NCI-H446 treated with DMSO at 0.1 percent for 48 hours (cell line): ENCODE data around the gene ZDHHC11B.
"Not testable (repeated sequence)": the region's sequence is repeated elsewhere in the genome, so short reads cannot be mapped to it uniquely, and the experiment has no call there.

Experiments used
- DNase-seq: peaks from one replicate; lab custom pipeline; 2025; lab: John Stamatoyannopoulos, UW

ZDHHC11B gene

DNA sequence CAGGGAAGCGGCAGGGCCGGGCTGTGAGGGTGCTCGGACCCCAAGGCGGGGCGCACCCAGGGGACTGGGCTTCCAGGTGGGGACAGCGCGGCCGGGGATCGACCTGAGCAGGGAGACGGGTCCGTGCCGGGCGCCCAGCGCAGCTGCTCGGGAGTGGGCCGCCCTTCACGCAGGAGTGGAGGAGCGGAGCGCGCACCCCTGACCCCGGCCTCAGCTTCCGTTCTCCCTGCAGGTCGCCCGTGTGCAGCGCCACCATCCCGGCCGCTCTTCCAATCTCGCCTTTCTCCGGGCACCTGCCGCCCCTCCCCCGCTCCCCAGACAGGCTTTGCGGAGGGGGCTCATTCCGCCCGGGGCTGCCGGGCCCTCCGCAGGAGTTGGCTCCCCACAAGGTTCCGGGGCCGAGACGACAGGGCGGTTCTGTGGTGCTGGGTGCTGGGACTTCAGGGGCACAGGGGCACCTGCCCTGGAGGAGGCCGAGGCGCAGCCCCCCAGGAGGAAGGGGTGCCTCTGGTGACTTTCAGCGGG, 714 bp upstream of the ZDHHC11B start:
- DNase-seq: not testable (repeated sequence)

DNA sequence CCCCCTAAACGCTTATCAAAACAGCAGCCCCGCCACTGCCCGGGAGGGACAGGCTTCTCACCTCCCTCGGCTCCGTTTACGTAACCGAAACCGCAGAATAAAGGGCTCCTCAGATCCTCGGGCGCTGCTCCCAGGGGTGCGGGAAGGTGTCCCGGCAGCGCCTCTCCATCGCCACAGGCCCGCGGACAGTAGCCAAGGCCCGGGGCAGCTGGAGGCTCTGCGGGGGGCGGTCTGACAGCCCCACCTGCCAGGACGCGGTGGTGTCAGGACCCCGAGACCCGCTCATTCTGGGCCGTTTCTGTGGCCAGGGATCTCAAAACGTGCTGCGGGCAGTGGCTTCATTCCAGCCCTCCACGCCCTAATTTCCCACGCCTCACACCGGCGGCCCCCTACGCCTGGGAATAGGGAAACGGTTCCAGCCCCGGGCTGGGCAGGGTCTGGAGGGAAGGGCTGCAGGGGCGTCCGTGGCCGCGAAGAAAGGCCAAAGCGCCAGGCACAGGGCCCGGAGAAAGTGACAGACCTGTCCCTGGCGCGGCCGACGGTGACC, 575 bp downstream of the ZDHHC11B start:
- DNase-seq: not testable (repeated sequence)

DNA sequence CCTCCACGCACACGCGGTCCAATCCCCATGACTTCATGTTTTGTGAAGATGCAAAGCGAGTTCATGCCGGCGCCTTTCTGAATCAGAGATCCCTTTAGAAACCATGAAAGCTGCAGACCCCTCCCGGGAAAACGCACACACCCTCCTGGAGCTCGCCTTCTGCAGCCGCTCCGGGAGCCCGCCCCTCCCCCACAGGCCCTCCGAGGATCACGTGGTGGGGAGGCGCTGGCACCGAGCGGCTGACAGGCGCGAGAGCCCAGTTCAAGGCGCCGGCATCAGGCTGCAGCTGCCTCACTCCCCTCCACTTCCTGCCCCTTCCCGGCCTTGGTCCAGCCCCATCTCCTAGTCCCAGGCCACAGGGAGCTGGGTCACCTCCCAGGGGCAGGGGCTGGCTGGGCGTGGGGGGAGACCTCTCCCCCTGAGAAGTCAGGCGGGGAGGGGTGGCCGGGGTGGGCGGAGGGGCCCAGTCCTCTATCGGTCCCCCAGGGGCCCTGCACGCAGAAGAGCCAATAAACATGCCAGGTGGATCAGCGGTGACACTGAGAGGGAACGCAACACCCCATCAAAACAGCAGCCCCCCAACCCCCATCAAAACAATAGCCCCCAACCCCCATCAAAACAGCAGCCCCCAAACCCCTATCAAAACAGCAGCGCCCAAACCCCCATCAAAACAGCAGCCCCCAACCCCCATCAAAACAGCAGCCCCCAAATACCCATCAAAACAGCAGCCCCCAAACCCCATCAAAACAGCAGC, 1.3 kb downstream of the ZDHHC11B start:
- not testable (repeated sequence) for DNase-seq

DNA sequence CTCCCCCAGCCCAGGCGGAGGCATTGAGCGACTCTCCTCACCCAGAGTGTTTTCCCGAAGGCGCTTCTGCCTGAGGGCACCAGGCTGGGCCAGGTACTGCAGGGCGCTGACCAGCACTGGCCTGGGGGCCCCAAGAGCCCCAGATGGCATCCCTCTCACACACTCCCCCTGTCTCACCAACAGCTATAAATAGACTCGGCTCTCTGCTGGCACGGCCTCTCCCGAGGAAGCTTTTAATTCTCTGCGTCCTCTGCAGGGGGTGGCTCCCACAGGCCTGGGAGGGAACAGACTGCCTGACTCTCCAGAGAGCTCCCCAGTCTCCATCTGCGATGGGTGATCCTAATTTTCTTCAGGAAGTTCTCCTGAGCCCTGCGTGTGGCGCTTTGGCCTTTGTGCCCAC, 2.2 kb downstream of the ZDHHC11B start:
- DNase-seq: not testable (repeated sequence)

DNA sequence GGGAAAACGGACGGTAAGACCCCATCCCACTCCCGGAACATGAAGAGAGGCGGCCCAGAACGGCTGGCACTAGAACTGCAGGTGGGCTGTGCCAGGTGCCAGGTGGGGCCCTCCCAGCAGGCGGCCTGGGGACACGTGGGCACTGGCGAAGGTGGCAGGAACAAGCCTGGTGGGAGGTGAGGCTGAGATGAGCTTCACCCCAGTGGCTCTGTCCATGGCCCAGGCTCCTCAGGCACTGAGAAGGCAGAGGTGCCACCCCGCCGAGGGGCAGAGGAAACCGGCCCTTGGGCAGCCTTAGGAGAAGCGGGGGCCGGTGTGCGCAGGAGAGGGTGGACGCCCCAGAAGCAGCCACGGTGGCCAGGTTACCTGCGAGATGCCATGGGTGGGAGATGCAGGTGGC, 4.0 kb downstream of the ZDHHC11B start:
- DNase-seq: not testable (repeated sequence)

DNA sequence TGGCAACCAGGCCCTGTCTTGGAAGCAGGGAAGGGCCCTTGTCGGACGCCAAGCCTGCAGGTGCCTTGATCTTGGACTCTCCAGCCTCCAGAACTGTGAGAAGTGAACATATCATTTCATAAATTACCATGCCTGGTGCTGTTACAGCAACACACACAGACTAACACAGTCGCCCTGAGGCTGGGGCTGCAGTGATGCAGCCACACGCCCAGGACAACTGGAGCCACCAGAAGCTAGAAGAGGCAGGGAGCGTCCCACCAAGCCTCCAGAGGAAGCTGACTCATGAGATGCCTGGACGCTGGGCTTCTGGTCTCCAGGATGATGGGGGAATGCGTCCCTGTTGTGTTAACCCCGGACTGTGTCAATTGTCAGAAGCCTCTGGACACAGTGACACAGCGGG, 5.6 kb downstream of the ZDHHC11B start:
- not testable (repeated sequence) for DNase-seq

DNA sequence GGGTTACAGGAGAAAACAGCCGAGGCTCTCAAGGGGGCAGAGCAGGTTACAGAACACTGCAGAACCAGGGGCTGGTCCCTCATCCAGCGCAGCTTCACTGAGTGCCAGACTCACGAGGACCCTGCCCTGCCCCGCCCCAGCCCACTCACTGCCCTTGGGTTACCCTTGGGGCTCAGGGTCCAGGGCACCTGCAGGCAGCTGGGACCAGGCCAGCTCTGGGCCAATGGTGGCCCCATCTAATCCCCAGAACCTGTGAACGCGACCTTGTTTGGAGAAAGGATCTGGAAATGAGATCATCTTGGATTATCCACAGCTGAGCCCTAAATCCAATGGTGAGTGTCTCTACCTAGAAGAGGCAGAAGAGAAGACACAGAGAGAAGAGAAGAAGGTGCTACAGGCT, 6.1 kb downstream of the ZDHHC11B start:
- DNase-seq: not testable (repeated sequence)

DNA sequence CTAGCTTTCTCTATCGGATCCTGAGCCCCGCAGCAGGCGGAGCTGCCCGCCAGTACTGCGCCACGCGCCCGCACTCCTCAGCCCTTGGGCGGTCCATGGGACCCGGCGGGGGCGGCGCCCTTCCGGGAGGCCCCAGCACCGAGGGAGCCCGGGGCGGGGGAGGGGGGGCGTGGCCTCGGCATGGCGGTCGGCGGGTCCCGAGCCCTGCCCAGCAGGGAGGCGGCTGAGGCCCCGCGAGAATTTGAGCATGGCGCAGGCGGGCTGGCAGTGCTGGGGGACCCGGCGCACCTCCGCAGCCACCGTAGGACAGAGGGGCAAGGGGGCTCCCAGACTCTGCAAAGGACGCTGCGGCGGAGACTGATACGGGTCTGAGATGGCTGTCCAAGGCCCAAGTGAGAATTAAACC, 6.8 kb downstream of the ZDHHC11B start:
- no peak for DNase-seq

DNA sequence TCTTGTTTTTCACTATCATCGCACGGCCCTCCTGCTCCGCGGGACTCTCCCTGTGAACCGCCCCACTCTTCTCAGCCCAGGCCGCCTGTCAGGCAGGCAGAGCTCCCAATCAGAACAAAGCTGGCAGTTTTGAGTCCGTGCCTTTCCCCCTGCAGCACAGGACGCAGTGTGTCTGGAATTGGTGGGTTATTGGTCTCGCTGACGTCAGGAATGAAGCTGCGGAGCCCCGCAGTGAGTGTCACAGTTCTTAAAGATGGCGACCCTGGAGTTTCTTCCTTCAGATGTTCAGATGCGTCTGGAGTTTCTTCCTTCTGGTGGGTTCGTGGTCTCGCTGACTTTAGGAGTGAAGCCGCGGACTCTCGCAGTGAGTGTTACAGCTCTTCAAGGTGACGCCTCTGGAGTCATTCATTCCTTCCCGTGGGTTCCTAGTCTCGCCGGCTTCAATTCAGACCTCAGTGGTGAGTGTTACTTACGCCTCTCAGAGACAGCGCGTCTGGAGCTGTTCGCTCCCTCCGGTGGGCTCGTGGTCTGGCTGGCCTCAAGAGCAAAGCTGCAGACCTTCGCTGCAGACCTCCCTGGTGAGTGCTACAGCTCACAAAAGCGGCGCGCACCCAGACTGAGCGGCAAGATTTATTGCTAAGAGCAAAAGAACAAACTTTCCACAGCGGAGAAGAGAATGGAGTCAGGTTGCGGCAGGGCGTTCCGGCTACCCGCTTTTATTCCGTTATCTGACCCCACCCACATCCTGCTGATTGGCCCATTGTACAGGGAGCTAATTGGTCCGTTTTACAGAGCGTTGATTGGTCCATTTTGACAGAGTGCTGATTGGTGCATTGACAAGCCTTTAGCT, 7.4 kb downstream of the ZDHHC11B start:
- DNase-seq: no peak

DNA sequence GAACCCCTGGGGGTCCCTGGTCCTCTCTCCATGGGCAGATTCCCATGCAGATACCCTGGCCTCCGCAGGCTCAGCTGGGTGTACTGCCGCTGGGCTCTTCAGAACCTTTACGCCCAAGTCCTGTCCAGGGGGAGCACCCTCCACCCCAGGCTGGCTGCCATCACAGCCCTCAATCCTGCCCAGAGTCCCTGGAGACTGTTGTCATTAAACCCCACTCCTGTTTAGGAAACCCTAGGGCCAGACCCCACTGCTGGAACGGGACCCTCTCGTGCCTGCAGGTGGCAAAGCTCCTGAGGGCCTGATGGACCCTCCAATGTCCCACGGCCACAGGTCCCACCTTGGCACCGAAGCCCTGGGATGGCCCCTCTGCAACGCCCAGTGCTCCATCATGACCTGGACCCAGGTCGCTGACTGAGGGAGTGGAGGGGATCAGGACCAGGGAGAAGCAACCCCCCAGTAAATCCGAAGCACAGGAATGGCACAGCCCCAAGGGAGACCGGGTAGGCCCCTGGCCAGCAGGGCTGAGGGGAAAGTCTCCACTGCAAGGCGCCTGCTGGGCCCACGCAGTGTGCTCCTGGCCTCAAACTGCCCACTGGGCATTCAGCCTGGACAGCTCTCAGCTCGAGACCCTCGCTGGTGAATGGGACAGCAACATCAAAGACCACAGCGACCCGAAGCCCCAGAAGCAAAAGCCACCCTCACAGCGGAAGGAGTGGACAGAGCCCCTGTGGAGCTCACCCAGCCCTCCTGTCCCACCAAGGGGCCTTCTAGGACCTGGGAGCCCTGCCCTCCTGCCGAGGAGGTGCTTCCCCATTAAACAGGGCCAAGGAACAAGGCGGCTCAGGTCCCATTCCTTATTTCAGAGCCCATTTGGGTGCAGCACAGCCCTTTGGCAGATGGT, 8.3 kb downstream of the ZDHHC11B start:
- no peak for DNase-seq

DNA sequence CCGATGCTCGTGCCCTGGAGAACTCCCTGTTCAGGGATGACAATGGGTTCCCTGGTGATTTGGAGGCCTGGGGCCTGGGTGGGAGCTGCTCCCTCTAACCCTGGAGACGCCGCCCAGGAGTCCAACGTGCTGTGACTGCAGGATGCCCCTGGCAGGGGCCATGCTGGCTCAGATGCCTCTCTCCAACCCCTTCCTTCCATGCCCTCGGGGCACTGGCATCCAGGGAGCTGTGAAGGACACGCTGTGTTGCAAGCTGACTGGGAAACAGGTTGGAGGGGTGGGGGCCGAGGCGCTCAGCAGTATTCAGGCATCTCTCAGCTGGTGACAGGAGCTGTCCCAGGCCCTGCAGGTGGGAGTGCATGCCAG, 9.0 kb downstream of the ZDHHC11B start:
- not testable (repeated sequence) for DNase-seq

DNA sequence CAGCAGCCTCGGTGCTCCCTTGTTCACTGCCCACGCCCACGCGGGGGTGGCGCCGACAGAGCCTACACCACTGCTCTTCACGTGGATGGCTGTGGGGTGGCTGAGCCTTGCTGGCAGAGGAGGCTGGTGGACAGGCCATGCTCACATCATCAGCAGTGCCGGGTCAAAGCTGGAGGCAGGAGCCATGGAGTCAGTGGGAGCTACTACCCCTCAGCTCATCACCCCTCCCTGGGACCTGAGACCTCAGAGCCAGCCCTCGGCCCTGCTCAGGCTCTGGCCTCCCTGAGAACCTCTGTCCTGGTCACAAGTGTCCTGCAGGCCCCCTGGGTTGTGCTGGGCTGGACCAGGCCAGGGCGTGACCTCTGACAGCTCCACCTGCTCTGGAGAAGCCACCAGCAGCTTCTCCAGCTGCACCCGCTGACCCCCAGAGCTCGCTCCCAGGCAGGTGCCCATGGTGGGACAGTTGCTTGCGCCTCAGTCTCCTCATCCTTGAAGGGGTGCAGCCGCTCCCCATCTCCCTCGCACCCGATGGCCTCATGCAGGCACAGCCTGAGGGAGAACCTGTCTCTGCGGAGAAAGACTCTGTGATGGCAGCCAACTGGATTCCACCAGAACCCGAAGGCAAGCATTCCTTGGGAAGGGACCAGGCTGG, 9.5 kb downstream of the ZDHHC11B start:
- not testable (repeated sequence) for DNase-seq

DNA sequence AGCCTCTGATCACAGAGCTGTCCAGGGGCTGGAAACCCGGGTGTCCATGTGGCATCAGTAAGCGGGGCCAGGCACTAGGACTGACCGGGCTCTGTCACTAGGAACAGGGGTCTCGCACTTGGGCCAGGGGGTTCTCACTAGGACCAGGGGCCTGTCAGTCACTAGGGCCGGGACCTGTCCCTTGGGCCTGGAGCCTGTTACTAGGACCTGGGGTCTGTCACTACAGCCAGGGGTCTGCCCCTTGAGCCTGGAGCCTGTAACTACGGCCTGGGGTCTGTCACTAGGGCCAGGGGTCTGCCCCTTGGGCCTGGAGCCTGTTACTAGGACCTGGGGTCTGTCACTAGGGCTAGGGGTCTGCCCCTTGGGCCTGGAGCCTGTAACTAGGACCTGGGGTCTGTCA, 10.2 kb downstream of the ZDHHC11B start:
- not testable (repeated sequence) for DNase-seq

DNA sequence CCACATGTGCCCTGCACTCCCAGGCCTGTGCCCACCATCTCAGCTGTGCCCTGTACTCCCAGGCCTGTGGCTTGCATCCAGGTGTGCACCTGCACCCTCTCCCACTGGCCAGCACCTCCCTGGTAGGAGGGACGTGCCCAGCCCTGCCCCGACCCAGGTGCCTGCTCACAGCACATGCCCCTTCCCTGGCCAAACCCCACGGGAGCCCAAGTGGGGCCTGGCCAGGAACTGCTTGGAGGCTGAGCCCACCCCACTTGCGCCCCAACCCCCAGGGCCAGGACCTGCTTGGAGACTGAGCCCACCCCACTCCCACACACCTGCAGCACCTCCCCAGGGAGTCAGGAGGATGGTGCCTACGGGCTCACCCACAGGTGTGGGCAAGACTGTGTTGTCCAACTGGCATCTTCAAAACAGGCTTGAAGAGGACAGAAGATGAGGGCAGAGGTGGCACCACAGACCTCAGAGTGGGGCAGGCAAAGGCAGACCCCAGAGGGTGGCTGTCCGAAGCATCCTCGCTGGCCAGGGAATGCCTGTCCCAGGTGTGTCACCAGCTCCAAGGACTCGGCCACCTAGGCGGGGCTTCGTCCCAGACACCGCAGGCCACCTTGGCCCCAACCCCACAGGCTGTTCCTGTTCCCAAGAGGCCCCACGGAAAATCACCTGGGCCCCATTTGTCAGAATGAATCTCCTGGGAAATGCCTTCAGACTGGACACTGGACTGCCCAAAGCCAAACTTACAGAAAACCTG, 10.8 kb downstream of the ZDHHC11B start:
- DNase-seq: no peak

DNA sequence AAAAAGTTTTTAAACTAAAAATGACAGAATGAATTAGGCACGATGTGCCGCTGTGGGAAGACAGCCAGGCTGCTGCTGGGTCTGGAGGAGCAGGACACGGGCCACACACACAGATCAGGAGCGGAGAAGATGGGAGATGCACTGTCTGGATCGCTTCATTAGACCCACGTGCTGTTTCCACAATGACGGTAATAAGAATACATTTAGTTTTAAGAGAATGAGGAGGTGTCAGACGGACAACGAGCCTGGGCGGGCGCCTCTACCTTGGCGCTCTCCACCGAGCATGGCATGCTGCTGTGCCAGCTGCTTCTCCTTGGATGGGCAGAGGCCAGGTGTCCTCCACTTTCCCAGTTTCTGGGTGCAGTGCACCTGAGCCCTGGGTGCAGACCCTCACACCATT, 11.6 kb downstream of the ZDHHC11B start:
- DNase-seq: not testable (repeated sequence)

DNA sequence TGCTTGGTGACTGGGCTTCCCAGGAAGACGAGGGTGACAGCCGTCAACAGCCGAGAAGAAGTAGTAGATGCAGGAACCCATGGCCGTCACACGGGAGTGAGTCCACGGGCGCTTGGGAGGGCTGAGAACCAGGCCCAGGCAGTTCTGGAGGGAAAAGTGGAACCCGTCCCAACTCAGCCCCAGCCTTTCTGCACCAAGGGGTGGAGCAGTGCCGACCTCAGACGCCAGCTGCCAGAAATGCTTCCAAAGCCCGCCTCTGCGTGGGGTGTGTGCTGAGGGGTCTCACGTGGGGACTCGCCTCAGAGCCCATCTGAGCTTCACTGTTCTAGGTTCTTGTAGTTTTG, 12.0 kb downstream of the ZDHHC11B start:
- DNase-seq: not testable (repeated sequence)

DNA sequence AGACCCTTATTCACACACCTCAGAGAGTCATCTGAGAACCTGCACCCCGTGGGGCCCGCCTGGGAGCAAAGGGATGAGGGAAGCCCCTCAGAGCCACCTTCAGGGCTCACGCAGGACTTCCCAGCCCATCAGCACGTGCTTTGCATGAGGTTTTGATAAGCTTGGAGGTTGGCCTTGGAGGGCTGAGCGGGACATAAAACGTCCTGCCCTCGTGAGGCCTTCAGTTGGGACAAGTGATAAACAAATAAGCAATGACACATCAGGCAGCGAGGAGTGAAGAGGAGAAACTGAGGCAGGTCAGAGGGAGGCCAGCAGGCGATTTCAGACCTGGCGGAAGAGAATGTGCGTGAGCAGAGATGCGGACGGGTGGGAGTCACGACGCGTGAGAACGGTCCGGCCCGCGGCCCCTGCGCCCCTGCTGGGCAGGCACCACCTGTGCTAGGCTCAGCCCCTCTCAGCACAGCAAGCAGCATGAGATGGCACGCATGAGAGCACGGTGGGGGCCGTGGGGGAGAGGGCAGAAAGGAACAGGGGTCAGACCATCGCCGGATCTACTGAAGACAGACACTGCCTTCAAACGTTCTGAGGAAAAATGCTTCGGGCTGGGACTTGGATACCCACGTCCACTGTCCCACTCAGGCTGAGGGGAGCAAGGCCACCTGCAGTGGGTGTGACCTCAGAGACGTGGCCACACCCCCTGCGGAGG, 12.5 kb downstream of the ZDHHC11B start:
- not testable (repeated sequence) for DNase-seq

DNA sequence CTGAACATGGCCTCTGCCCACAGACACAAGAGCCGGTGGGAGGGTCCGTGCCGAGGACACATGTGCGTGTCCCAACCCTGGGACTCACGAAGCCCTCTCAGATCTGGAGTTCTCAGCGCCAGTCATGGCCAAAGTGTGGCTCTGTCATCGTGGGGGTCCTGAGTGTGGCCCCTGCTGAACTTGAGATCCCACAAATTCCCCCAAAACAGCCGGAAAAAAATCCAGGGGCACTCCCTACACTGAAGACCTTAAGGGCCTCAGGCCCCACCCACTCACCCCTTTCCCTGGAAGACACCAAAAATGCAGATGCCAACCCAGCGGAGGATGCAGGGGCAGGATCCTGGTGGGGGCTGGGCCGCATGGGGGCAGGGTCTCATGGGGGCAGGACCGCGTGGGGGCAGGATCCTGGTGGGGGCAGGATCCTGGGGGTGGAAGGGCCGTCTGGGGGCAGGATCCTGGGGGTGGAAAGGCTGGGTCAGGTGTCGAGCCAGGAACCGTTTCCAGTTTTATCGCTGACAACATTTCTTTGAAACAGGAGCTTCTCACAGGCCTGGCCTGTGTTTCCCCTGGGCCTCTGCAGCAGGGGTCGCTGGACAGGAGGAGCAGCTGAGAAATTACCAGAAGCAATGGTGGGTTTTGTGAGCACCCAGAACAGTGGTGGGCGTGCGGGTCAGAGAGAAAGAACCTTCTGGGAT, 13.3 kb downstream of the ZDHHC11B start:
- DNase-seq: not testable (repeated sequence)

DNA sequence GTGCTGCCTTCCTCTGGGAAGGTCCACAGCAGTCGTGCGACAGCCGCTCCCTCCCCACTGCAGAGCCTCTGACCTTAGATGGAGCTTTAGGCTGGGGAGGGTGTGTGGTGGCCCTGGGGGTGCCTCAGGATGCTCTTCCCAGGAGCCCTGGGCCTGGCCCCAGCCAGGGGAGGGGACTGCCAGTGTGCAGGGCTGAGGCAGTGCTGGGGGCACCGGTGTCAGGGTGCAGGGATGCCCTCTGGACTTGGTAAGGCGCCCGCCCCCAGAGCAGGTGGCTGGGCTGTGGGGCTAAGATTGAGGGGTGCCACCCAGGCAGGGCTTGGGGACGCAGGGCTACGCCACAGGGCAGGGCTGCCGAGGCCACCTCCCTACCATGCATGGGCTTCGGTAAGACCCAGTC, 13.9 kb downstream of the ZDHHC11B start:
- DNase-seq: not testable (repeated sequence)
